Measurements from ENCODE around the gene MMP24OS.

DNA sequence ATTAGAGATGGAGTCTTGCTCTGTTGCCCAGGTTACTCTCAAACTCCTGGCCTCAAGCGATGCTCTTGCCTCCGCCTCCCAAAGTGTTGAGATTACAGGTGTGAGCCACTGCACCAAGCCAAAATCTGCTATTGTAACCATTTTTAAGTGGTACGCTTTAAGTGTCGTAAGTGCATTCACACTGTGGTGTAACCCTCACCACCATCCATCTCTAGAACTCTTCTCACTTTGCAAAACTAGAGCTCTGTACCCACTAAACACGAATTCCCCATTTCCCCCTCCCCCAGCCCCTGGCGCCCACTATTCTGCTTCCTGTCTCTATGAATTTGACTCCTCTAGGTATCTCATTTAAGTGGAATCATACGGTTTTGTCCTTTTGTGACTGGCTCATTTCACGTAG, 17.1 kb upstream of the MMP24OS start:
- TF ChIP-seq POLR2AphosphoS5 (IDR thresholded peaks at IDR 0.05) (no peak), POLR2A (IDR thresholded peaks at IDR 0.05) (no peak)
- TF ChIP-seq, protein P1, sequence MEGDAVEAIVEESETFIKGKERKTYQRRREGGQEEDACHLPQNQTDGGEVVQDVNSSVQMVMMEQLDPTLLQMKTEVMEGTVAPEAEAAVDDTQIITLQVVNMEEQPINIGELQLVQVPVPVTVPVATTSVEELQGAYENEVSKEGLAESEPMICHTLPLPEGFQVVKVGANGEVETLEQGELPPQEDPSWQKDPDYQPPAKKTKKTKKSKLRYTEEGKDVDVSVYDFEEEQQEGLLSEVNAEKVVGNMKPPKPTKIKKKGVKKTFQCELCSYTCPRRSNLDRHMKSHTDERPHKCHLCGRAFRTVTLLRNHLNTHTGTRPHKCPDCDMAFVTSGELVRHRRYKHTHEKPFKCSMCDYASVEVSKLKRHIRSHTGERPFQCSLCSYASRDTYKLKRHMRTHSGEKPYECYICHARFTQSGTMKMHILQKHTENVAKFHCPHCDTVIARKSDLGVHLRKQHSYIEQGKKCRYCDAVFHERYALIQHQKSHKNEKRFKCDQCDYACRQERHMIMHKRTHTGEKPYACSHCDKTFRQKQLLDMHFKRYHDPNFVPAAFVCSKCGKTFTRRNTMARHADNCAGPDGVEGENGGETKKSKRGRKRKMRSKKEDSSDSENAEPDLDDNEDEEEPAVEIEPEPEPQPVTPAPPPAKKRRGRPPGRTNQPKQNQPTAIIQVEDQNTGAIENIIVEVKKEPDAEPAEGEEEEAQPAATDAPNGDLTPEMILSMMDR (IDR thresholded peaks at IDR 0.05), result no peak

Measured in breast epithelium (tissue), 3 donors.